WTC11 (cell line): ENCODE measurements around the gene KCNJ6. TPM values are rescaled to one million over a fixed set of nuclear protein-coding genes. Genes with fewer than 3 reads are reported as not detected.

Source experiments
- ATAC-seq: fragments of 200-7000 bp; cut with Tn5 transposase; 2 replicates; pipeline ENCODE4 v1.10.0; 2021; ENCODE audit warnings: mild to moderate bottlenecking, moderate library complexity
- CTCF ChIA-PET: fragments of 300-600 bp; sonication (Branson Sonifier 250); formaldehyde crosslinking; loops from one replicate; lab custom pipeline; 2021; ENCODE audit warnings: antibody characterized with exemption; lab: Charles Lee
- POLR2A ChIA-PET: fragments of 350-600 bp; sonication (Branson Sonifier 250); formaldehyde crosslinking; loops from one replicate; lab custom pipeline; 2021; ENCODE audit warnings: antibody characterized with exemption; lab: Charles Lee
- DNase-seq: peaks from one replicate; pipeline ENCODE4 v3.0.0; 2021; ENCODE audit warnings: low spot score
- H3K27ac Mint-ChIP-seq: 2 replicates; pipeline ENCODE4 v1.8.0; 2021; ENCODE audit warnings: mixed read lengths
- H3K27me3 Mint-ChIP-seq: 2 replicates; pipeline ENCODE4 v1.8.0; 2021; ENCODE audit warnings: low read depth, mild to moderate bottlenecking, moderate library complexity, mixed read lengths
- H3K36me3 Mint-ChIP-seq: 2 replicates; pipeline ENCODE4 v1.8.0; 2021; ENCODE audit warnings: mixed read lengths
- H3K4me1 Mint-ChIP-seq: 2 replicates; pipeline ENCODE4 v1.8.0; 2022; ENCODE audit warnings: mixed read lengths
- H3K4me3 Mint-ChIP-seq: 2 replicates; pipeline ENCODE4 v1.8.0; 2021; ENCODE audit warnings: mild to moderate bottlenecking, moderate library complexity, mixed read lengths
- H3K9me3 Mint-ChIP-seq: 2 replicates; pipeline ENCODE4 v1.8.0; 2021; ENCODE audit warnings: mixed read lengths
- ATF1 ChIP-seq: sonication (generic); formaldehyde crosslinking; IDR thresholded peaks from 2 replicates; pipeline ENCODE4 v1.8.1; 2023; ENCODE audit warnings: mild to moderate bottlenecking, moderate library complexity, missing genetic modification reagents
- CREM ChIP-seq: sonication (generic); formaldehyde crosslinking; IDR thresholded peaks from 2 replicates; pipeline ENCODE4 v1.8.1; 2022; ENCODE audit warnings: mild to moderate bottlenecking, missing genetic modification reagents, moderate library complexity
- E2F4 ChIP-seq: sonication (generic); formaldehyde crosslinking; IDR thresholded peaks from 2 replicates; pipeline ENCODE4 v1.8.1; 2022; ENCODE audit warnings: low read depth, mild to moderate bottlenecking, moderate library complexity, missing genetic modification reagents, borderline replicate concordance
- ESRRA ChIP-seq: sonication (generic); formaldehyde crosslinking; IDR thresholded peaks from 2 replicates; pipeline ENCODE4 v1.8.1; 2022; ENCODE audit warnings: mild to moderate bottlenecking, missing genetic modification reagents, borderline replicate concordance
- GABPB1 ChIP-seq: sonication (generic); formaldehyde crosslinking; IDR thresholded peaks from 2 replicates; pipeline ENCODE4 v1.8.1; 2023; ENCODE audit warnings: mild to moderate bottlenecking, missing genetic modification reagents
- NFYB ChIP-seq: sonication (generic); formaldehyde crosslinking; conservative IDR thresholded peaks from 2 replicates; pipeline ENCODE4 v1.8.0; 2022; ENCODE audit warnings: low read depth, missing genetic modification reagents
- PRDM15 ChIP-seq: sonication (generic); formaldehyde crosslinking; IDR thresholded peaks from 2 replicates; pipeline ENCODE4 v1.8.0; 2022; ENCODE audit warnings: missing genetic modification reagents
- ZBTB21 ChIP-seq: sonication (generic); formaldehyde crosslinking; IDR thresholded peaks from 2 replicates; pipeline ENCODE4 v1.8.1; 2023; ENCODE audit warnings: mild to moderate bottlenecking, missing genetic modification reagents, borderline replicate concordance
- ZNF138 ChIP-seq: sonication (generic); formaldehyde crosslinking; conservative IDR thresholded peaks from 2 replicates; pipeline ENCODE4 v1.8.1; 2022; ENCODE audit warnings: mild to moderate bottlenecking, moderate library complexity, missing genetic modification reagents
- ZNF232 ChIP-seq: sonication (generic); formaldehyde crosslinking; IDR thresholded peaks from 2 replicates; pipeline ENCODE4 v1.8.0; 2022; ENCODE audit warnings: mild to moderate bottlenecking, missing genetic modification reagents
- ZNF532 ChIP-seq: fragments of 250-450 bp; sonication (Bioruptor Pico); IDR thresholded peaks from 2 replicates; pipeline ENCODE4 v1.9.0; 2021; ENCODE audit warnings: mild to moderate bottlenecking, borderline replicate concordance
- ZNF671 ChIP-seq: fragments of 250-450 bp; sonication (Bioruptor Pico); IDR thresholded peaks from 2 replicates; pipeline ENCODE4 v1.8.0; 2021; ENCODE audit warnings: mild to moderate bottlenecking
- total RNA-seq: library from RNA; stranded (reverse); gene quantifications from 3 replicates; pipeline ENCODE4 v1.2.3, GENCODE V29; 2021
- TF ChIP-seq, protein P1 (sequence below): sonication (generic); formaldehyde crosslinking; conservative IDR thresholded peaks from 2 replicates; pipeline ENCODE4 v1.8.1; 2022; ENCODE audit warnings: mild to moderate bottlenecking, missing genetic modification reagents
- TF ChIP-seq, protein P2 (sequence below): fragments of 250-450 bp; sonication (Bioruptor Pico); IDR thresholded peaks from 2 replicates; pipeline ENCODE4 v1.9.0; 2021; ENCODE audit warnings: mild to moderate bottlenecking

KCNJ6 gene
- total RNA-seq, 1 experiment from 2014 or later: 0.35 TPM

DNA sequence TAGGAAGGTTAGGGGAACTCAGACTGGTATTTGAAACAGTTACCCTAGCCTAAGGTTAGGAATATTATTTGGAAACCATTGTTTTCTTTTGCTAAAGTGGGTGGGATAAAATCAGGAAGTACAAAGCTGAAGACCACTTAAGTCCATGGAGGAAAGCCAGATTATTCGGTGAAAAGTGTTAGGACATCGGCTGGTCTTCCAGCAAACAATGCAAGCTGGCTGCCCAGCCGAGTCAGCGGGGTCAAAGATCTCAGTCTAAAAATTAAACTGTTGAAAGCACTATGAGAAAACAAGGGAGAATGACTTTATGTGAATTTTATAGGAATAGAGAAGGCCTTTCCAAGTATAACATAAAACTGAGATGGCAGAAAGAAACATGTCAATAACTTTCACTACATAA lies 231.7 kb downstream of the KCNJ6 start:
- Mint-ChIP-seq H3K27ac (no peak overlapping the region), H3K9me3 (peaks cover 30% of the 10 kb centered on the region)
- CTCF ChIA-PET: no interaction called here
- TF ChIP-seq NFYB (CRISPR knock-in tag) (no peak), ESRRA (CRISPR knock-in tag) (no peak)
- TF ChIP-seq, protein P1, sequence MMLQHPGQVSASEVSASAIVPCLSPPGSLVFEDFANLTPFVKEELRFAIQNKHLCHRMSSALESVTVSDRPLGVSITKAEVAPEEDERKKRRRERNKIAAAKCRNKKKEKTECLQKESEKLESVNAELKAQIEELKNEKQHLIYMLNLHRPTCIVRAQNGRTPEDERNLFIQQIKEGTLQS (CRISPR knock-in tag): no peak
- TF ChIP-seq, all 79 proteins: peak for 0
- no peaks in the 10 kb centered on the region; the same call in 1 of the 2 replicates for H3K27me3 Mint-ChIP-seq
- H3K4me3 Mint-ChIP-seq: no peak overlapping the region
- ATAC-seq (no peak), DNase-seq (no peak)
- POLR2A ChIA-PET: no interaction called here
- peaks cover 44% of the 10 kb centered on the region for H3K4me1 Mint-ChIP-seq
- peaks cover 14% of the 10 kb centered on the region for H3K36me3 Mint-ChIP-seq

DNA sequence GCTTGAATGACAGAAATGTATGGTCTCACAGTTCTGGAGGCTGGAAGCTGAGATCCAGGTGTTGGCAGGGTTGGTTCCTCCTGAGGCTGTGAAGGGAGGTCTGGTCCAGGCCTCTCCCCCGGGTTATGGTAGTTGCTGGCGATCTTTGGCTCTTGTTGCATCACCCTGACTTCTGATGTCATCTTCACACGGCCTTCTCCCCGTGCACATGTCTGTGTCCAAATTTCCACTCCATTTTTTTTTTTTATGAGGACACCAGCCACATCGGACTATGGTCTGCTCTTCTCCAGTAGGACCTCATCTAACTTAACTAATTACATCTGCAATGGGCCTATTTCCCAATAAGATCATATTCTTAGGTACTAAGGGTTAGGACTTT lies 232.2 kb downstream of the KCNJ6 start:
- ChIA-PET POLR2A (no interaction called here), CTCF (interaction anchor here (0.5 to 1.3 kb wide), 2 partner anchors 17 to 22 kb away, joined by 3 read pairs; no protein-coding TSS in a partner anchor)
- peaks cover 34% of the 10 kb centered on the region for H3K9me3 Mint-ChIP-seq
- ATAC-seq: no peak
- no peak for DNase-seq
- no peak overlapping the region for H3K27ac Mint-ChIP-seq
- peaks cover 14% of the 10 kb centered on the region for H3K36me3 Mint-ChIP-seq
- H3K27me3 Mint-ChIP-seq: no peaks in the 10 kb centered on the region; the same call in 1 of the 2 replicates
- H3K4me1 Mint-ChIP-seq: peaks cover 44% of the 10 kb centered on the region
- TF ChIP-seq GABPB1 (CRISPR knock-in tag) (no peak), ZNF138 (no peak), ZNF671 (CRISPR knock-in tag) (no peak), ZNF532 (CRISPR knock-in tag) (no peak), E2F4 (CRISPR knock-in tag) (no peak), ZBTB21 (CRISPR knock-in tag) (no peak), CREM (CRISPR knock-in tag) (no peak), PRDM15 (no peak), ATF1 (no peak), ZNF232 (CRISPR knock-in tag) (no peak)
- TF ChIP-seq, protein P1 (CRISPR knock-in tag): no peak
- TF ChIP-seq, protein P2, sequence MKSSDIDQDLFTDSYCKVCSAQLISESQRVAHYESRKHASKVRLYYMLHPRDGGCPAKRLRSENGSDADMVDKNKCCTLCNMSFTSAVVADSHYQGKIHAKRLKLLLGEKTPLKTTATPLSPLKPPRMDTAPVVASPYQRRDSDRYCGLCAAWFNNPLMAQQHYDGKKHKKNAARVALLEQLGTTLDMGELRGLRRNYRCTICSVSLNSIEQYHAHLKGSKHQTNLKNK: no peak
- no peak overlapping the region for H3K4me3 Mint-ChIP-seq
